NCI-H446 (cell line): ENCODE data around the gene SHANK2.

Experiments used
- DNase-seq, 2 experiments: peaks; one replicate each; lab custom pipeline; 2025; lab: John Stamatoyannopoulos, UW

The SHANK2 gene

GRCh38 chr11:71269603-71270511 lies 17.5 kb upstream of the SHANK2 start:
- no peak for DNase-seq

DNA sequence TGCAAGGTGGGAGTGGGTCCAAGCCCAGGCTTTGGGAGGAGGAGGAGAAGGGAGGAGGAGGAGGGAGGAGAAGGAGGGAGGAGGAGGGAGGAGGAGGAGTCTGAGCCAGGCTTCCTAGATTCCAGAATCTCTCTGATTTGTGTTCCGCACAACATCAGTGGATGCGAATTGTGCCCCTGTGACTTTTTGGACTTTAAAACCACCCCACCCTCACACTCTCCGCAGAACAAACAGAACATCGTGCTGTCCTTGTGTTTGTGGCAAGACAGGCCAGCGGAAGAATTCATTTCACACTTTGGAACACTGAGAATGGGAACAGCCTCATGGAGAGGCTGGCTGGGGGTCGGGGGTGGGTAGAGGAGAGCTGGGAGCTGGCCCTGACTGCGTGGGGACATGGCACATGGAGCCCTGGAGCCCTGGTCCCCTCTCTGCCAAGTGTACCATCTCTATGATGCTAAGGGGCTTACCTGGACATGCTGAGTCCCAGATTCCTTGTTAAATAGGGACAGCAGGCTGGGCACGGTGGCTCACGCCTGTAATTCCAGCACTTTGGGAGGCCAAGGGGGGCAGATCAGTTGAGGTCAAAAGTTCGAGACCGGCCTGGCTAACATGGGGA lies 16.4 kb upstream of the SHANK2 start:
- DNase-seq: no peak

DNA sequence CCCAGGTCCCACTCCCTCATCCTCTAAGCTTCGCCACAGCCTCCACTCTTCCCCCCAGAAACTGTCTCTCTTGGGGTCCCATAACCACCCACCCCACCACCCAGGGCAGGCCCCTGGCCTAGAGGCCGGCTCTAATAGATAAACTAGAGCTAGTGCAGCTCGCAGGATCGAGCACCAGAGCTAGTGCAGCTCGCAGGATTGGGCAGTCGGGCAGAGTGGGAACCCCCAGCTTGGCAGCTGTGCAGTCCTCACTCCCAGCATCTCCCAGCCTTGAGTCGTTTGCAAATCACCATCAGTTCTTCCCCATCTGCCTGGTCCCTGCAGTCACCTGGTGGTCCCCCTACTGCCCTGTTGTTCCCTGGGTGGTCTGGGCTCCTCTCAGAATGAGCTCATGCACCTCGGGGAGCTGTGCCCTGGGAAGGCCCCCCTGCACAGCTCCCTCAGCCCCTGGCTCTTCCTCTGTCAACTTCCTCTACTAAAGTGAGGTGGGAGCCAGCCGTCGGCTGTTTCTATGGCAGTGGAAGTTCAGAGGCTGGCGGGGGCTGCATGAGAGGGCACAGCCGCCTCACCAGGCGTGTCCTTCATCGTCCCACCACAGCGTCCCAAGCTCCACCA lies 15.5 kb upstream of the SHANK2 start:
- no peak for DNase-seq

GRCh38 chr11:71266114-71266833 lies 13.9 kb upstream of the SHANK2 start:
- no peak for DNase-seq

GRCh38 chr11:71265559-71266092 lies 13.2 kb upstream of the SHANK2 start:
- no peak for DNase-seq

DNA sequence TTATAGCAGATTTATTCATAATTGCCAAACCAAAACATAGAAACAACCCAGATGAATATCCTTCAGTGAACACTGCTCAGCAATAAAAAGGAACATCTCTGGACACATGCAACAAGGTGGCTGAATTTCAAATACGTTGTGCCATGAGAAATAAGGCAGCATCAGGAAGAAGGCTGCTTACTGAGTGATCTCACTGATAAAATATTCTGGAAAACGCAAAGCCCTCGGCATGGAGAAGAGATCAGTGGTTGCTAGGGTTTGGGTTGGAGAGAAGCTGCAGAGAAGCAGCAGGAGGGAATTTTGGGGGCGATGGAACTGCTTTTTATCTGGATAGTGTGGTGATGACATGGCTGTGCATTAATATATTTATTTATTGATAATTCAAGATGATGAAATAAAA lies 11.0 kb upstream of the SHANK2 start:
- no peak for DNase-seq

DNA sequence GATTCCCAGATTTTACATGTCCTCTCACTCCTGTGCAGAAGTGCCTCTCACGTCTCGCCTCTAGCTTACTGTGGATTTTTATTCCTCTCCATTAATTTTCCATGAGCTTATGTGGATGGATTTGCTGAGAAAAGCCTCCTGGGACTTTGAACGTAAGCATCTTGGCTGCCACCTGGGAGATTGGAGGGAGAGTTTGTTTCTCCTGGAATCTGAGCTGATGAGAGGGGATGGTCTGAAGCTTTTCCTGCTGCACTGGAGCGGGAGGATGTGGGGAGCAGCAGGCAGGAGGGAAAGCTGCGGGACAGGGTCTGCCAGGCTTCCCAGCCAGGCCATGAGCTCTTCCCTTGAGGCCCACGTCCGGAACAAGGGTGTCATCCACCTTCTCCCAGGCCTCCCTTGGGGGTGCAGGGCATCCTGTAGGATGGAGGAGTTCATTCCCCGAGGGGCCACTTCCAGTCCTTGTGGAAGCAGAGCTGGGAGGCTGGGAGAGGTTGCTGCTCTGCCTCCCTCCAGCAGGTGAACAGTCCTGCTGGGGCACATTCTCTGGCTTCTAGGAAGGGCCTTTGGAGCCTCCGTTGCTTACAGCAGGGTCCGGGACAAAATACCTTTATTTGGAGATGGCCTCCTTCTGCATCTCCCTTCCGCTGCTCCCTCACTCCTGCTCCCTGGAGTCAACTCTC lies 3.6 kb upstream of the SHANK2 start:
- DNase-seq: no peak

- DNase-seq: no peak
Measured at GRCh38 chr11:71255323-71255722, 2.9 kb upstream of the SHANK2 start.

DNA sequence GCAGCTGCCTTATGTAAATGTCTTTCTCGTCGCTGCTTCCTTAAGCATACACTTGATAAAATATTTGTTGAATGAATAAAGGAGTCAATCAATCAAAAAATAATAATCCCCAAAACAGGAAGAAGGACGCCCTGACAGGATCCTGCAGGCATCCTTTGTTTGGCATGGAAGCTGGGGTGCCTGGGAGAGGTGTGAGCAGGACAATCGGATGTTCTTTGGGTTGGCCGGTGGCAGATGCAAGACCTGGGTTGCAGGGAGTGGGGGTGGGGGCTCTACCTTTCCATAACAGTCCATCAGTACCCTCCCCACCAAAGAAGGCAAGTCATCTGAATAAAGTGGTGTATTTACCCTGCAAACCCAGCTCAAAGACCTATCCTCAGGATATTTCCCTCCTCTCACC lies 1.4 kb upstream of the SHANK2 start:
- no peak for DNase-seq

DNA sequence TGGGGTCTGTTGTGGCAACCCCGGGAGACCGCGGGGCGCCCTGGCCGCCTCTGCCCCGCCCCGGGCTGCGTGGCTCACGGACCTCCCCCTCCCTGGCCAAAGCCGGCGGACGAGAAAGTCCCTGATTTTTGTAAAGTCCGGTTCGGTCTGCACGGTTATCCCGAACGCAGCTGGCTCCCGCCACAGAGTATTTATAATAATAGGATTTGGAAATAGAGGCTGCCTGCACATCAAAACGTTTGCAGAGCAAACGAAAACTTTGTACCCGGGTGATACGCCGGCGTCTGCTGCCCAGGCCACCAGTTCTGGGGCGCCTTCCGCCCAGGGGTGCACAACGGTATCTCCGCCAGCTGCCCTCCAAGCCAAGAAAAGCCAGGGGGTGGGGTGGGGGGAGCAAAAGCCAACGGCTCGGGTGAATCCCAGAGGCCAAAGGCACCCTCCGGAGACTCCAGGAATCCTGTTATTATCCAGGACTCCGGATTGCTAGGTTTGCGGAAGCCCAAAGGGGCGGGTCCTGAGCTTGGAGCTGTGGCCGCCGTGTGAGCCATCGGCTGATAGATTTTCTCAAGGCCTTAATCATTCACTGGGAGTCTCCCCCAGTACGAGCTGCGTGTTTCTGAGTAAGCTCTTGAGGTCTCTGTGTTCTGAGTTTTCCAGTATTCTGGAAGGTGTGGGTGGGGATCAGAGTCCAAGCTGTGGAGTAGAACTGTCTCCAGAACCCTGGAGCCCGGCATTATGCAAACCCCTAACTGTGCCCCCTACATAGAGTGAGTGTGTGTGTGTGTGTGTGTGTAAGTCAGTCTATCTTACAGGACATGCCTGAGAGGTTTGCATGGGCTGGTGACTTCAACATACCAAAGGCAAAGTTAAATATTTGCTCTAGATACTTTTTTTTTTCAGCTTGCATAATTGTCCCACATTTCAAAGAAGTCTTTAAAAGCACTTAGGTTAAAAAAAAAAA lies 673 bp upstream of the SHANK2 start:
- no peak for DNase-seq

- no peak for DNase-seq
Measured at GRCh38 chr11:71251761-71252268, 562 bp downstream of the SHANK2 start.

DNA sequence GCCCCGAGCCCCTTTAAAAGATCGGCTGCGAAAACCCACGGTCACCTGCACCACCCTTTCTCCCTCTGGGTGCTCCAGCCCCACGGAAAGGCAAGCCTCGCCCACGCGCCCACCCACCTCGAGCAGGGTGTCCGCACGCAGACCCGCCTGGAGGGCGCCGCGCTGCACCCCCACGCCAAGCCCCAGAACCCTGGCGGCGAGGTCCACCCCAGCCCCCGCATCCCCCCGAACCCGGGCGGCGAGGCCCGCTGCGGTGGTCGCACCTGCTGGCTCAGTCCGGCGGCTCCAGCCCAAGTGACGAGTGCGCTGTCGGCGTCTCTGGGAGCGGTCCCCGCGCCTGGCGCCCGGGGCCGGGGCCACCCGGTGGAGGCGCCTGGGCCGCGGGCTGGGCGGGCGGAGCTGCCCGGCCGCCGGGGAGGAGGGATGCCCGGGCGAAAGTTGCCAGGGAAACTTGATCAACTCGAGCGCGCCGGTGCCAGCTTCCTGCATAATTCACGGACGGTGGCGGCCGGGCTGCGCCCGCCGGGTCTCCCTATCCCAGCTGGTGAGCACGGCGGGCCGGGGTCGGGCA lies 1.1 kb downstream of the SHANK2 start:
- DNase-seq: no peak

DNA sequence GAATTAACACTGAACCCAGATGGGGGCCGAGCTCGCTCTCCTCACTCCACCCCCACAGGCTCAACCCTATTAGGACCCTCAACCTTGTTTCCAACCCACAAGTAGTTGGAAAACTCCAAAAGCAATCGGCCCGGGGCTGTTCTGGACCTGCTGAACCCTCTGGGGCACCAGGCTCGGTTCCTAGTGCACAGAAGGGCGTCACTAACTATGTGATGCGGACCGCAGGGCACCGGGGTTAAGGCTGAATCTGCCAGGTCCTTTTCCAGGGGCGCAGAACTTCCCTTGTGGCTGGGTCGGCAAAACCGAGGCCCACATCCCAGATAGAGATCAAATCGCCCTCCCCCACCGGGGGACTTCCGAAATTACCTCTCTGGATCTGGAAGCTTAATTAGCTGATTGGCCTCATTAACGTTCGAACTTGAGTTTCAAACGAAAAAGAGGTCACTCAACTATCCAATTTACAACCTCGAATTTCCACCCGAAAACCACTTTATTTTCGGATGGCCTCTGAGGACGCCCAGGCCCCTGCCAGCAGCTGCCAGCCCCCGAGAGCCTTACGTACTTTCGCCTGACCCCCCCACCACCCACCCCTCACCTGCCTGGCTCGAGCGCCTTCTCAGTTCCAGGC lies 1.7 kb downstream of the SHANK2 start:
- no peak for DNase-seq

DNA sequence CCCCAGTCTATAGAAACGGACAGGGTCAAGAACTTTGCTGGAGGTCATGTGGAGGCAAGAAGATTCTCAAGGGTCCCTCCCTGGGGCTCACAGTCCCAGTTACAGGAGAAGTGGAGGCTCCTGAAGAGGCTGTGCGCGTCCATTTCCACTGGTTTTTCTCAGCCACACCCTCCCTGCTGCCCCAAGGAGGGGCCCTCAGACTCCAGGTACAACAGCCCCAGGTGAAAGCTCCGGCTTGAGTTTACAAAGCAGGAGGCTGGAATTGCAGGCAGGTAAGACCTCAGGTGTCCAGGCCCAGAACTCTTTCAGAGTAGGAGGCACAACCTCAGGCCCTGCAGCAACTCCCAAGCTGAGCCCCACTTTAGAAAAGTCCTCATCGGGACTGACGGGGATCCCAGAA lies 3.1 kb downstream of the SHANK2 start:
- DNase-seq: no peak

GRCh38 chr11:71248656-71249055 lies 3.7 kb downstream of the SHANK2 start:
- no peak for DNase-seq

DNA sequence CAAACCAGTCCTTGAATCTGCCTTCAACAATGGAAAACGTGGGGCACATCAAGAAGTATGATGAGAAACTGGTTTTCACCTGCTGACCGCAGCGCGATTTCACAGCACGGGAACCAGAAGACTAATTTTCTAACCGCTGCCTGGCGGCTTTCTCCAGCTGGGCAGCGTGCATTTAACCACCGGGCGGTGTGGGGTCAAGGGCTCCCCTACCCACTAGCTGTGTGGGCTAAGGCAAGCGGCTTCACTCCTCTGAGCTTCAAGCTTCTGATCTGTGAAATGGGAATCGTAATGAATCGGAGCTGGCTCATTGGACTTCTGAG lies 4.2 kb downstream of the SHANK2 start:
- DNase-seq: no peak

DNA sequence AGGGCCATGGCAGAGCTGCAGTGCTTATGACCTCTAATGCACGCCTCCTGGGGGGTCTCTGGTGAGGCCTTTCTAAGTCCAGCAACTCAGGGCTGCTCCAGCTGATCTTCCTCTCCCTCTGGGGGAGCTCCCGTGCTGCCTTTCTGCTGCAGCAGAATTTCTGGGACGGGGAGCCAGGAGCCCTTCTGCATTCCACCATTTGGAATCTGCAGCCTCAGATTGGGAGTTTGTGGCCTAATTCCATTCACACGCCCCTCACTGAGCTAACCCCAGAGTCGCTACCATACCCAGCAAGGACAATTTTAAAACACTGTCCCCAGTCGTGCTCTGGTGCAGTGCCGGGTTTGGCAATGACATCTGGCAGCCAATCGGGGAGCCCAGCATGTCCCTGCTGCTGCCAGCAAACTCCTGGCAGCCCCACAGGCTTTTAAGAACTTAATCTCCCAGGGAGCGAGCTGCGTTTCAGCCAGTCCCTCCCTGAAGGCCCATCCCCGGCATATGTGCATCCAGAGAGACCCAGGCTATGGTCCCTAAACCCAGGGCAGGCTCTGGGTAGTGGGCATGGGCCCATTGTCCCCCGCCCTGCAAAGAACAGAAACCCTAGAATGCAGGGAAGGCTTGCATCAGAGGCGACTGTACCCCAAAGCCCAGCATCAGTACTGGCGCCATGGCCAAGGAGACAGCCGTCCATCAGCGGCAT lies 4.7 kb downstream of the SHANK2 start:
- DNase-seq: peak in 1 of 2 experiments; percentile 47

DNA sequence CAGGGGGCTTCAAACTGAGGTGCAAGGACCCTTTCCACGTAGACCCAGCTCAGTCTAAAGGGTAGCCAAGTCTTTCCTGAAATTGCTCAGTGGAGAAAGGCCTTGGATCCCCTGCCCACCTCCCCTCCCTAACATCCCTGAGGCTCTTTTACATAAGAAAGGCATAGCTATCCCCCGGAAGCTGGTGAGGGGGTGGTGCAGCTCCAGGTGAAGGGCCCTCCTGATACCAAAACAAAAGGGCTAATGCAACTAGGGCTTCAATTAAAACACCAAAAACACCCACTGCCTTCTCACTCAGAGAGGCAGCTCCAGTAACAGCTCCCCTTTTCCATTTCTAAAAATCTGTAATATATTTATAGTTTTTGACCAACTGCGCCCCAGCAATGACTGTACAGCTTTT lies 5.8 kb downstream of the SHANK2 start:
- no peak for DNase-seq
